T-helper 2 cell (primary cell): Measurements from ENCODE around the gene CHD6.

Experiments
- DNase-seq, 5 experiments: peaks; one replicate each; pipeline versions ENCODE4 v3.0.0 to v3.0.0-alpha.2; 2012 to 2022

Gene CHD6

GRCh38 chr20:41418739-41419293 lies 199.4 kb downstream of the CHD6 start:
- no peak for DNase-seq

- DNase-seq: no peak
These were observed 200.1 kb downstream of the CHD6 start for GRCh38 chr20:41418031-41418430.

DNA sequence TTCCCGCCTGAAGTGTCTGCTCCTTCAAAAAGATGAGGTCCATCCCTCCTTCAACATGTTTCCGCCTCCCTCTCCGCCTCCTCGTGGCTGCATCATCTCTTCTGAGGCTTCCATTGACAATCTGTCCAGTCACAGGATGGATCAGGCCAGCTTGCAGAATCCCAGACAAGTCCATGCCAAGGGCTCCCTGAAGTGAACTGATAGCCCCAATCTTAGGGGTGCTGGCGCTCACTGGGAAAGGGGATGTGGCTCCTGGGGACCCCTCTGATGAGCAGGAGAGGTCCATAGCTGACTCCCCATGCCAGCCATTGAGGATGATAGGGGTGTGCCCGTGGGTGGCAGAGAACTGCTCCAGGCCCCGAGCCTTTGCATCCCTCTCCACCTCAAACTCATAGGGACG lies 203.0 kb downstream of the CHD6 start:
- no peak for DNase-seq

- no peak for DNase-seq
These were observed 205.0 kb downstream of the CHD6 start for GRCh38 chr20:41413169-41413568.

DNA sequence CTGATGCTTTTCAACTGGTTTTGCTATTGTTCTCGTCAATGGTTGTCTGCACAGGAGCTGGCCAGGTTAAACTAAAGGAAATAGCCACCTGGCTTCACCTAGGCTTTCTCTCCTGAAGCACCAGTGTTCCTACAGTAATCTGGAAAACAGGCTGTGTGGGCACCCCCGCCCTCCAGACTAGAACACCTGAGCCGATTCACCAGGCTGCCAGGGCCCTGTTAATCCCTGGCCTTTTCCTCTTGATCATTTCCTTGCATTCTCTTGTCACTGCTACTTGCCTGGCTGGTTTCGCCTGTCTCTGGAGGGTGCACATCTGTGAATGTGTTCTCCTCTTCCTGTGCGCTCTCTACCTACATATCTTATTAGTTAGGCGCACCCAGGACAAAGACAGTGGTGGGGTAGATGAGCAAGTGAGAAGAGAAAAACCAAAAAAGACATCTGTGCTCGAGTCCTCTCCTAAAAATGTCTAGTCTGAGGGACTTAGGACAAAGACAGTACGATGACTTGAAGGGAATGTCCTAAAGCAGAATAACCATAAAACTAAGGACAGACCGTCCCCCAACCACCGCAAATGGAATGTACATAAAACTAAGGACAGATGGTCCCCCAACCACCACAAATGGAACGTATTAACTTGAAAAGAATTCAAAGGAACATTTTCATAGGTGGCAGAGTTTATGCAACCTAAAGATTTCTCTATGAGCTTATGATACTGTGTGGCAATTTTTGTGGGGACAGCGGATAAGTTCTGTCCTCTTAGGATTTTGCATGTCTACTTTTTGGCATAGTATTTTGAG lies 205.7 kb downstream of the CHD6 start:
- DNase-seq: no peak

DNA sequence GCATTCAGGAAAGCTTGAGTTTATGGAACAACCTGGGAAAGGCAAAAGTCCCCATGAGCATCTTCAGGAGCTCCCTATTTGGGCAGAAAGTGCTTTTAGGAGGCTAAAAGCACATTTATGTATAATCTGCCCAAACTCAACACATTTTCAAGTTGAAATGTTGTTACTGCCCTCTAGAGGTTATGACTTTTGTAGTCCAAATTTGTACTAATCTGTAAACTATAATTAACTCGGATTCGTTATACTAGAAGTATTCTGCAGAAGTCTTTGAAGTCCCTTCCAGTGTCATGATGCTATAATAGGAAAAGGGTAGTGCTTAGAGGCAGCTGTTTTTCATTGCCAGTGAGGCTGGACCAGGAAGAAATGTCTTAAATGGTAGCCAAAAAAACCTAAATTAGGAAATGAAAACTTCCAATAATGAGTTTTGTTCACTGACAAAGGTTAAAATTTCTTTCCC lies 206.8 kb downstream of the CHD6 start:
- DNase-seq: peak in 1 of 5 experiments; percentile 12

DNA sequence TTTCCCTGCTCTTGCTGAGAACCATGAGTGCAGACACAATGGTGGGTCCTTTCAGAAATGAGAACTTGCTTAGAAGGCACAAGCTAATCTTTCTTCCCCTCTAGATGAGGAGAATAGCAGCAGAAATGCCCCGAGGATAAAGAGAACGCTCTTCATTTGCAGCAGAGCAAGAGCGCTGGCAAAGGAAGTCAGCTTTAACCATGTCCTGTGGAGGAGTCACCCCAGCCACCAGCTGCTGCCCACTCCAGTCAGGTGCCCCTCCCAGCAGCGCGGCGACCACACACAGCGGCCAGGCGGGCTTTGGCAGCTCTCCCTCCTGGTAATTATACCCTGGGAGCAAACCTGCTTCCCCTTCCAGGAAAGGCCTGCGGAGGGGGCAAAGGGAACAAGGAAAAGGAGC lies 209.2 kb downstream of the CHD6 start:
- no peak for DNase-seq

- DNase-seq: peak in 1 of 5 experiments; percentile 59
These were observed 209.9 kb downstream of the CHD6 start for GRCh38 chr20:41408156-41408794.

GRCh38 chr20:41407607-41408006 lies 210.6 kb downstream of the CHD6 start:
- DNase-seq: no peak

DNA sequence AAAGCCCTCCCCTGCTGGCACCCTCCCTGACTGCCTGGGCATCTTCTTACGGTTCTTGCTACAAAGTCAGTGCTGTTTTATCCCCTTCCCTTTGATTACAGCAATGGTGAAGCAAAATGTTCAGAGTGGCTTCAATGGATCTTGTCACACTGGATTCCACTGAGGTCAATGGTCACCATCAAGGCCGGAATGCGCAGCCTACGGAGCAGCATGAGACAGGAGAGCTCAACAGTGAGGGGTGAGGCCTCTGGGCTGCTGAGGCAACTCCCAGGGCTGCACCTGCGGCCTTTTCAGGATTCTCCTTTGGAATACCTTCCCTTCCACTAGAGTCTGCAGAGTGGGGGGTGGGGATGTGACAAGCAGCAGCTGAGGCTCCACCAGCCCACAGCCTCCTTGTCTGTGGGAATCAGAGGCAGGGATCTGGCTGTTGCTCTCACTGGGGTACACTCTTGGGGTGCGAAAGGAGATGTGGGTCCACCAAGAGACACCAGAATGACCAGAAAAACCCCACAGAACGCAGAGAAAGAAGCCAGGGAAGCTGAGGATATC lies 211.2 kb downstream of the CHD6 start:
- no peak for DNase-seq

DNA sequence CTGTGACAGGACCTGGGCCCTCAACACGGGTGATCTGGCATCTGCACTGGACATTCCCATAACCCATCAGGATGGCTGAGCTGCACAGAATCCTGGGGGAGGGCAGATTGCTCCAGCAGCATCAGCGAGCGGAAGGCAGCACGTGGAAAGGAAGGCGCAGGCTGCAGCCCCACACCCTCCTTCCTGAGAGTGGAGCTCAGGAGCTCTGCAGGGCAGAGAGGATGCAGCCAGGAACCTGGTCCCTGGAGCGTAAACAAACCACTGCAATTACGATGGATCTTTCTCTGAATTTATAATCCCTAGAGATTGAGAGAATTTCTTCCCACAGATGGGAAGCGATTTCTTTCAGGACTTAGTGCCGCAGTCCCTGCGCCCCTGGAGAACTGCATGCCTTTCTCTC lies 211.8 kb downstream of the CHD6 start:
- DNase-seq: no peak

DNA sequence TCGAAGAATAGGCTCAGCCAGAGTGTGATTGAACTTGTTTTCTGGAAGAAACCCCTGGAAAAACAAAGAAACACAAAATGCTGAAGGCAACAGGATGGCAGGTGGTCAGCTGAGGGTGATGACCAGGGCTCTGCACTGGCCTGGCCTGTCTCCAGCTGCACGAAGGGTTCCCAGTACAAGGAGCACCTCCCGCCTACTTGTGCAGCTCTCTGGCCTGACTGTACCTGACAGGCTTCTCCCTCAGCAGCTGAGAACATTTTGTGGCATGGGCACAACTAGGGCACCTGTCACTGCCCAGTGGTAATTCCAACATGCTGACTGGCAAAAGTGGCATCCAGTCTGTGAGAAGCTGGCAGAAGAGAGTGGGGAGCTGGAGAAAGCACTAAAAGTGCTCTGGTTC lies 212.7 kb downstream of the CHD6 start:
- no peak for DNase-seq

DNA sequence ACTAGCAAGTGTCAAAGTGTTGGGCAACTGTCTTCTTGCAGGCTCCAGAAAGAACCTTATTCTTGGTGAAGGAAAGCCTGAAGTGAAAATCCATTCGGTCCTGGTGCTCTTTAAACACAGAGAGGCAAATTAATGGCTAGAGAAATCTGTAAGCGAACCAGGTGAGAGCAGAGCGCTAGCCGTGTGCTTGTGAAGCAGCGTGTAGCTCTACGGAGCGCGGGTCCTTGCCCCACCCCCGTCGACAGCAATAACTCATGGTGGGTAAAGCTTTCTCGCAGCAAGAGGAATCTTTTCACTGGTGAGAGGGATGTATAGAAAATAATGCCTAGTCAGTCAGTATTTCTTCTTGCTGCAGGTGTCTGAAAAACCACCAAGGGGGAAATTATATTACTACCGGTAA lies 214.6 kb downstream of the CHD6 start:
- no peak for DNase-seq

- DNase-seq: no peak
These were observed 219.8 kb downstream of the CHD6 start for GRCh38 chr20:41398408-41398807.

GRCh38 chr20:41395667-41396664 lies 222.2 kb downstream of the CHD6 start:
- no peak for DNase-seq

DNA sequence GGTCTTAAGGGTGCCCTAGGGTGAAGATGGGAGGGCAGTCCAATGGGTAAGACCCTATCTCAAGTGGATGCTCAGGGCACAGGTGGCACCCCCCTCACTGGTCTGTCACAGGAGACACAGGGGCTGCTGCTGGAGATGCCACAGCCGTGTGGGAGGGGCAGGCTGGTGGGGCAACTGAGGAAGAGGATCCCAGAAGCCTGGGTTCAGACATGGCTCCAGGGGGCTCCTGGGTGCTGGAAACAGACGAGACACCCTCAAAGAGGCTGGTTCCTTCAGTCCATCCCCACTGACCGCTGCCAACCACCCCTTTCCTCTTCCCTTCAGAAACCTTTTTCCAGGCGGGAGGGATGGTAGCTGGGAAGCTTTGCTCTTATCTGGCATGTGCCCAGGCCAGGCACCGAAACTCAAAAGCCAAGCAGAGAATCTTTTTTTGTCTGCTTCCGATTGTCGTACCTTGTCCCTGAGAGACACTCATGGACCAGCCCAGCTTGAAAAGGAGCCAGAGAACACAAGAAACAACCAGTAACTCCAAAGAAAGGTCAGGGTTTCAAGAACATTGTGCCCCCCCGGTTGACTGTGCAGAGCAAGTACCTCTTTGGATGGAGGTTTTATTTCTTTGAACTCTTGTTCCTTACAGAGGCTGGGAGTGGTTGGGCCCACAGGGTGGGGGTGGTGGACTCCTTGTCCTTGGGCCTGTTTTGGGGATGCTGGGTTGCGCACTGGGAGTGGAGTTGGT lies 223.1 kb downstream of the CHD6 start:
- no peak for DNase-seq

DNA sequence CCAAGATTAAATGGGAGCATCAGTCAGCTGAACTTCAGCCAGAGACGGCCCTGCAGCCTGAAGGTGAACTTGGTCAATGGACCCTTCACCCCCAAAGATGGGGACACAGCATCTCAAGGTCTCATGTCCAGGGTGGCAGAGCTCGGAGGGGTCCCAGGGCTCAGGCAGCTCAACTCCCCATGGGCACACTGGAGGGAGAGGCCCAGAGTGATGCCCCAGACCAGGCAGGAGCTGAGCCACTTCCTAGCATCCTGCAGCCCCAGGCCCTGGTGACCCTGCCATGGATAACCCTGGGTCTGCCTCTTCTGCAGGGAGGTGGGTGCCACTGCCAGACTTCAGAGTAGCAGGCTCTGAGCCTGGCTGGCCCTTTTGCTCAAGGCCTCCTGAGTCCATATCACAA lies 224.1 kb downstream of the CHD6 start:
- DNase-seq: no peak

- DNase-seq: no peak
These were observed 224.5 kb downstream of the CHD6 start for GRCh38 chr20:41393705-41394066.

GRCh38 chr20:41392871-41393704 lies 225.1 kb downstream of the CHD6 start:
- DNase-seq: no peak

- no peak for DNase-seq
These were observed 225.9 kb downstream of the CHD6 start for GRCh38 chr20:41392295-41392694.

DNA sequence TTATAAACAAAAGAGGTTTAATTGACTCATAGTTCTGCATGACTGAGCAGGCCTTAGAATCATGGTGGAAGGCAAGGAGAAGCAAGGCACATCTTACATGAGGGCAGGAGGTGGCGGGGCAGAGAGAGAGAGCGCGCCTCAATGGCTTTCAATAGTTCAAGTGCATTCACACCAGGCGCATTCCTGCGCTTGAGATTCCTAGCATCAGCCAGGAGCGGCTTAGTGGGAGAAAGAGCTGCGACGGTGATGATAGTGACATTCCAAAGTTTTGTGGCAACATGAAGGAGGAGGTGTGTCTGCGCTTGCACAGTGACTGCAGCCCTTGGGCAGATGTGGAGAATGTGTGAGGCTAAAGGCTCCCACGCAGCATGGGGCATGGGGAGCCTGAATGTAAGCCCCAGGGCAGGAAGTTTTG lies 226.6 kb downstream of the CHD6 start:
- DNase-seq: no peak
